Endothelial cell of umbilical vein (primary cell): ENCODE data around the gene ADCY2. TPM values are rescaled to one million over a fixed set of nuclear protein-coding genes. Genes with fewer than 3 reads are reported as not detected.

Experiments used
- BruUV-seq: library from RNA; stranded (reverse); fragments of 400-500 nt; replicated peaks from 2 replicates; lab custom pipeline; 2021; lab: Mats Ljungman, UMichigan
- CTCF ChIA-PET: fragments of 300-600, 350-600 bp; sonication (Branson Sonifier 250); formaldehyde crosslinking; loops from one replicate; lab custom pipeline; 2021; ENCODE audit warnings: antibody characterized with exemption, inconsistent platforms; lab: Charles Lee
- POLR2A ChIA-PET: fragments of 300-600, 350-600 bp; sonication (Branson Sonifier 250); formaldehyde crosslinking; loops from one replicate; lab custom pipeline; 2021; ENCODE audit warnings: antibody characterized with exemption, inconsistent platforms; lab: Charles Lee
- DNase-seq: peaks from one replicate; pipeline ENCODE4 v3.0.0-alpha.2; 2011; ENCODE audit warnings: low read depth, low spot score
- FAIRE-seq: peaks from 2 replicates; lab custom pipeline; 2011; peaks lifted over from hg19 to GRCh38; lab: Jason Lieb, UNC
- H2AFZ ChIP-seq: 2 replicates; pipeline ENCODE4 v1.6.0; 2012; ENCODE audit warnings: low read depth, low read length, control low read depth, inconsistent platforms
- H3K27ac ChIP-seq: 2 replicates; pipeline ENCODE4 v1.5.1; 2011; ENCODE audit warnings: low read depth, mild to moderate bottlenecking, control low read depth, low read length, moderate library complexity; ENCODE audit not compliant: insufficient read depth
- H3K27me3 ChIP-seq, 2 experiments: 2 replicates each; pipeline versions ENCODE4 v1.6.0 to v1.6.1; 2011; ENCODE audit warnings: low read length in 2 of 2, mixed read lengths in 1 of 2; ENCODE audit not compliant: control insufficient read depth in 2 of 2, insufficient read depth in 2 of 2
- H3K36me3 ChIP-seq, 2 experiments: 2 replicates in 1 of 2; 3 replicates in 1 of 2; pipeline ENCODE4 v1.5.1; 2011; ENCODE audit warnings: low read length in 2 of 2, mild to moderate bottlenecking in 1 of 2, moderate library complexity in 1 of 2; ENCODE audit not compliant: control insufficient read depth in 2 of 2, insufficient read depth in 2 of 2; ENCODE audit errors: extremely low read depth in 1 of 2
- H3K4me1 ChIP-seq: 3 replicates; pipeline ENCODE4 v1.5.1; 2011; ENCODE audit warnings: mild to moderate bottlenecking, low read length; ENCODE audit not compliant: control insufficient read depth, insufficient read depth; ENCODE audit errors: extremely low read depth
- H3K4me2 ChIP-seq: 2 replicates; pipeline ENCODE4 v1.6.1; 2011; ENCODE audit warnings: low read length, control low read depth, mixed read lengths; ENCODE audit not compliant: insufficient read depth
- H3K4me3 ChIP-seq, 3 experiments: fragments of 200-600 bp in 1 of 3; sonication (generic), shearing (Covaris generic) in 1 of 3; replicated peaks in 1 of 3; 2 replicates each; pipeline ENCODE4 v1.5.1; 2011 to 2016; ENCODE audit warnings: control low read depth in 3 of 3, low read length in 3 of 3, mild to moderate bottlenecking in 2 of 3, inconsistent platforms in 1 of 3, low read depth in 1 of 3, moderate library complexity in 1 of 3; ENCODE audit not compliant: insufficient read depth in 1 of 3
- H3K79me2 ChIP-seq: 2 replicates; pipeline ENCODE4 v1.6.0; 2012; ENCODE audit warnings: low read length, inconsistent platforms; ENCODE audit not compliant: control insufficient read depth, insufficient read depth
- H3K9ac ChIP-seq: replicated peaks from 2 replicates; pipeline ENCODE3; 2011; ENCODE audit warnings: low read length, control low read depth; ENCODE audit not compliant: insufficient read depth; ENCODE audit errors: extremely low read depth
- H3K9me1 ChIP-seq: replicated peaks from 3 replicates; pipeline ENCODE4 v1.6.0; 2011; ENCODE audit warnings: mild to moderate bottlenecking, low read length; ENCODE audit not compliant: control insufficient read depth, insufficient read depth; ENCODE audit errors: extremely low read depth
- H3K9me3 ChIP-seq: replicated peaks from 2 replicates; pipeline ENCODE4 v1.5.1; 2012; ENCODE audit warnings: low read length, inconsistent platforms; ENCODE audit not compliant: control insufficient read depth, insufficient read depth
- H4K20me1 ChIP-seq: replicated peaks from 2 replicates; pipeline ENCODE3; 2011; ENCODE audit warnings: mild to moderate bottlenecking, low read length; ENCODE audit not compliant: control insufficient read depth, insufficient read depth; ENCODE audit errors: extremely low read depth
- CTCF ChIP-seq, 2 donors: IDR thresholded peaks; 1 replicate in 1 of 2; 2 replicates in 1 of 2; pipeline ENCODE4 v1.5.1; 2011; ENCODE audit warnings: low read length in 2 of 2, mild to moderate bottlenecking in 2 of 2, moderate library complexity in 2 of 2, control low read depth in 1 of 2, inconsistent platforms in 1 of 2, low read depth in 1 of 2; ENCODE audit not compliant: insufficient read depth in 1 of 2; ENCODE audit errors: extremely low read depth in 1 of 2
- EZH2 ChIP-seq: IDR thresholded peaks from 2 replicates; pipeline ENCODE4 v1.6.1; 2012; ENCODE audit warnings: borderline replicate concordance, low read depth, mild to moderate bottlenecking, moderate library complexity, low read length, inconsistent platforms; ENCODE audit not compliant: severe bottlenecking
- FOS ChIP-seq: IDR thresholded peaks from 2 replicates; pipeline ENCODE4 v1.6.1; 2011; ENCODE audit warnings: mild to moderate bottlenecking, low read length, moderate library complexity, borderline replicate concordance; ENCODE audit not compliant: insufficient read depth
- GATA2 ChIP-seq: IDR thresholded peaks from 2 replicates; pipeline ENCODE4 v1.7.0; 2011; ENCODE audit warnings: low read depth, mild to moderate bottlenecking, moderate library complexity, mixed read lengths, low read length; ENCODE audit not compliant: insufficient read length, insufficient read depth
- JUN ChIP-seq: IDR thresholded peaks from 2 replicates; pipeline ENCODE4 v1.6.1; 2011; ENCODE audit warnings: borderline replicate concordance, low read depth; ENCODE audit not compliant: insufficient read length, insufficient read depth
- MAX ChIP-seq: IDR thresholded peaks from 2 replicates; pipeline ENCODE4 v1.6.1; 2011; ENCODE audit not compliant: insufficient read depth, insufficient read length
- MYC ChIP-seq: IDR thresholded peaks from one replicate; pipeline ENCODE4 v1.6.1; 2011; ENCODE audit warnings: mild to moderate bottlenecking, low read depth, low read length
- POLR2A ChIP-seq: IDR thresholded peaks from 2 replicates; pipeline ENCODE4 v1.6.1; 2012; ENCODE audit warnings: low read depth, mild to moderate bottlenecking, control low read depth, low read length
- POLR2AphosphoS5 ChIP-seq: IDR thresholded peaks from 2 replicates; pipeline ENCODE4 v1.6.1; 2012; ENCODE audit warnings: low read depth, mild to moderate bottlenecking, control low read depth, low read length, moderate library complexity; ENCODE audit not compliant: insufficient read depth
- dilution Hi-C: fragments of 300-500 bp; cut with MboI; formaldehyde crosslinking; loops from one replicate; pipeline ENCODE4 v1.15.0; 2019; ENCODE audit warnings: low sequenced_read_pairs; ENCODE audit not compliant: extremely low pct_ligation_motif_present
- intact Hi-C: fragments of 100-400 bp; cut with micrococcal nuclease; formaldehyde crosslinking; loops from one replicate; pipeline ENCODE4 v1.10.0; 2022
- polyA plus RNA-seq, 4 experiments: library from polyadenylated mRNA; depleted of rRNA in 3 of 4; stranded (reverse) in 3 of 4; unstranded in 1 of 4; fragments of >200 nt; gene quantifications; 2 replicates each; pipeline versions ENCODE4 v1.2.1 to v1.2.3, GENCODE V29; 2011 to 2012; ENCODE audit warnings: missing spikeins in 1 of 4
- total RNA-seq: library from RNA; stranded (reverse); gene quantifications from 2 replicates; pipeline ENCODE4 v1.2.3, GENCODE V29; 2021

ADCY2 gene
- total and polyA plus RNA-seq, 2 donors (not counting 3 experiments of a cell fraction or from before 2014, with no cell fraction given) = under 0.01 TPM; not detected in 1

- BruUV-seq = no TSS peak
- intact Hi-C loops = no loop called here
- CTCF ChIA-PET = no interaction called here
Measured at GRCh38 chr5:7488734-7489133, 92.8 kb downstream of the ADCY2 start.

More at GRCh38 chr5:7488734-7489133, 92.8 kb downstream of the ADCY2 start:
- no peak for DNase-seq
- no peak overlapping the region for H3K9ac ChIP-seq
- H3K27ac ChIP-seq = no peak overlapping the region
- no peaks in the 10 kb centered on the region for H3K79me2 ChIP-seq
- H3K27me3 ChIP-seq = no peaks in the 10 kb centered on the region
- H3K9me1 ChIP-seq = no peaks in the 10 kb centered on the region
- H2AFZ ChIP-seq = no peak overlapping the region
- TF ChIP-seq POLR2AphosphoS5 = no peak
- TF ChIP-seq CTCF (IDR thresholded peaks at IDR 0.05; ENCODE audit: extremely low read depth in 1 of 2, insufficient read depth in 1 of 2, low read depth in 1 of 2, low read length in 2 of 2) = no peak
- no peak for TF ChIP-seq MAX
- no peak for TF ChIP-seq POLR2A
- TF ChIP-seq MYC = no peak
- TF ChIP-seq FOS = no peak
- no peak for TF ChIP-seq JUN
- TF ChIP-seq GATA2 = no peak
- no peak for TF ChIP-seq EZH2
- H3K36me3 ChIP-seq = no peaks in the 10 kb centered on the region
- peaks cover 1% of the 10 kb centered on the region for H3K9me3 ChIP-seq
- no peaks in the 10 kb centered on the region for H3K4me1 ChIP-seq
- H3K4me2 ChIP-seq = no peak overlapping the region
- no peaks in the 10 kb centered on the region for H4K20me1 ChIP-seq
- FAIRE-seq = no peak
- POLR2A ChIA-PET = no interaction called here
- H3K4me3 ChIP-seq = no peak overlapping the region
- dilution Hi-C loops = no loop called here
